Astrocyte (in vitro differentiated cells and primary cell): Measurements from ENCODE around the gene HOXA11. TPM values are rescaled to one million over a fixed set of nuclear protein-coding genes. Genes with fewer than 3 reads are reported as not detected.

Experiments used
- DNase-seq: peaks from one replicate; pipeline ENCODE4 v3.0.0-alpha.2; 2010; ENCODE audit warnings: low read depth
- FAIRE-seq: peaks from 2 replicates; lab custom pipeline; 2011; peaks lifted over from hg19 to GRCh38; lab: Jason Lieb, UNC
- H2AFZ ChIP-seq: 2 replicates; pipeline ENCODE4 v1.6.0; 2012; ENCODE audit warnings: low read depth, low read length, inconsistent platforms
- H3K27ac ChIP-seq: 2 replicates; pipeline ENCODE4 v1.5.1; 2011; ENCODE audit warnings: low read depth, low read length, inconsistent platforms
- H3K27me3 ChIP-seq: 2 replicates; pipeline ENCODE4 v1.6.0; 2011; ENCODE audit warnings: low read length, inconsistent platforms; ENCODE audit not compliant: insufficient read depth
- H3K36me3 ChIP-seq: 2 replicates; pipeline ENCODE4 v1.5.1; 2011; ENCODE audit warnings: low read length, inconsistent platforms; ENCODE audit not compliant: insufficient read depth
- H3K4me1 ChIP-seq: 2 replicates; pipeline ENCODE4 v1.5.1; 2011; ENCODE audit warnings: low read length, inconsistent platforms; ENCODE audit not compliant: insufficient read depth
- H3K4me2 ChIP-seq: 2 replicates; pipeline ENCODE4 v1.6.0; 2012; ENCODE audit warnings: low read length, inconsistent platforms
- H3K4me3 ChIP-seq: 2 replicates; pipeline ENCODE4 v1.5.1; 2011; ENCODE audit warnings: low read depth, mild to moderate bottlenecking, low read length, inconsistent platforms; ENCODE audit not compliant: insufficient read depth
- H3K79me2 ChIP-seq: 2 replicates; pipeline ENCODE4 v1.6.0; 2012; ENCODE audit warnings: mild to moderate bottlenecking, low read length, inconsistent platforms; ENCODE audit not compliant: insufficient read depth
- H3K9ac ChIP-seq: 2 replicates; pipeline ENCODE4 v1.6.0; 2012; ENCODE audit warnings: mild to moderate bottlenecking, low read length, inconsistent platforms
- H3K9me3 ChIP-seq: 2 replicates; pipeline ENCODE4 v1.5.1; 2012; ENCODE audit warnings: low read depth, mild to moderate bottlenecking, low read length, inconsistent platforms; ENCODE audit not compliant: insufficient read depth
- H4K20me1 ChIP-seq: 2 replicates; pipeline ENCODE4 v1.6.0; 2012; ENCODE audit warnings: low read length, inconsistent platforms; ENCODE audit not compliant: insufficient read depth
- H3K27ac Mint-ChIP-seq: one replicate; pipeline ENCODE4 v1.8.0; 2021; ENCODE audit warnings: mild to moderate bottlenecking, mixed read lengths; ENCODE audit not compliant: unreplicated experiment
- H3K27me3 Mint-ChIP-seq: one replicate; pipeline ENCODE4 v1.8.0; 2021; ENCODE audit warnings: low read depth, mixed read lengths; ENCODE audit not compliant: unreplicated experiment
- H3K36me3 Mint-ChIP-seq: one replicate; pipeline ENCODE4 v1.8.0; 2021; ENCODE audit warnings: low read depth, mixed read lengths; ENCODE audit not compliant: unreplicated experiment
- H3K4me1 Mint-ChIP-seq: one replicate; pipeline ENCODE4 v1.8.0; 2021; ENCODE audit warnings: low read depth, mixed read lengths; ENCODE audit not compliant: unreplicated experiment
- H3K4me3 Mint-ChIP-seq: one replicate; pipeline ENCODE4 v1.8.0; 2021; ENCODE audit warnings: mild to moderate bottlenecking, moderate library complexity, mixed read lengths; ENCODE audit not compliant: unreplicated experiment
- H3K9me3 Mint-ChIP-seq: one replicate; pipeline ENCODE4 v1.8.0; 2021; ENCODE audit warnings: mild to moderate bottlenecking, mixed read lengths; ENCODE audit not compliant: unreplicated experiment
- EZH2 ChIP-seq: IDR thresholded peaks from 2 replicates; pipeline ENCODE4 v1.6.1; 2012; ENCODE audit warnings: mild to moderate bottlenecking, low read length, inconsistent platforms; ENCODE audit not compliant: insufficient read depth
- total RNA-seq: library from RNA; stranded (reverse); gene quantifications from 2 replicates; pipeline ENCODE4 v1.2.1, GENCODE V29; 2021
- TF ChIP-seq, protein P1 (sequence below): IDR thresholded peaks from 2 replicates; pipeline ENCODE4 v1.5.1; 2011; ENCODE audit warnings: low read depth, mild to moderate bottlenecking, inconsistent platforms, low read length, moderate library complexity; ENCODE audit not compliant: insufficient read depth

The HOXA11 gene
- total RNA-seq, 1 donor from 2014 or later = not detected

DNA sequence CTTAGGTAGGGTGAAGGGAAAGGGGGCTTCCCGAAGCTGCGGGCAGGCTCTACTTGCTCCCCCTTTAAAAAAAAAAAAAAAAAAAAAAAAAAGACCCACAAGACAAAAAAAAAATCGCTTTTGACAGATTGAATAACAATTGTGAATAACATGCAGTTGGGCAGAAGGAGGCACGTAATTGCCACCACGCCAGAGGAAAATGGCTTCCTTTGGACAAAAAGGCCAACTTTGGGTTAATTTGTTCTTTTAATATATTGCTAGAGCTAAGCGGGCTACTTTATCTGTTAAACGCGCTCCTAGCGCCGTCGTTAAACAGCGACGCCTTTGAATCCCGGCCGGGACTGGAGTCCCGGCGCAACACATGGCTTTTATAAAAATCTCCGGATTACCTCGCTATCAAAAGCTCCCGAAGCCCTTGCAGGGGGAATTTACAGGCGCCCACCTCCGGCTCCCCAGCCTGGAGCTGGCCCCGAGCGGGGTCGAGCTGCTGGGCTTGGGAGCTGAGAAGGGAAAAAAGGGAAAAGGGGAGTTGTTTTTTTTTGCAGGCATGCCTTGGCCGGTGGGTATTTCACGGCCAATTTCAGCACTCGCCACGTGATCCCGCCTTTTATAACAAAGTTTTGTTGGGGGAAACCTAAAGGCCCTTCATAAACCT lies 1.2 kb downstream of the HOXA11 start:
- FAIRE-seq = no peak
- Histone ChIP-seq H3K4me2 (peak overlapping the region; percentile 75), H3K9ac (no peak overlapping the region)

DNA sequence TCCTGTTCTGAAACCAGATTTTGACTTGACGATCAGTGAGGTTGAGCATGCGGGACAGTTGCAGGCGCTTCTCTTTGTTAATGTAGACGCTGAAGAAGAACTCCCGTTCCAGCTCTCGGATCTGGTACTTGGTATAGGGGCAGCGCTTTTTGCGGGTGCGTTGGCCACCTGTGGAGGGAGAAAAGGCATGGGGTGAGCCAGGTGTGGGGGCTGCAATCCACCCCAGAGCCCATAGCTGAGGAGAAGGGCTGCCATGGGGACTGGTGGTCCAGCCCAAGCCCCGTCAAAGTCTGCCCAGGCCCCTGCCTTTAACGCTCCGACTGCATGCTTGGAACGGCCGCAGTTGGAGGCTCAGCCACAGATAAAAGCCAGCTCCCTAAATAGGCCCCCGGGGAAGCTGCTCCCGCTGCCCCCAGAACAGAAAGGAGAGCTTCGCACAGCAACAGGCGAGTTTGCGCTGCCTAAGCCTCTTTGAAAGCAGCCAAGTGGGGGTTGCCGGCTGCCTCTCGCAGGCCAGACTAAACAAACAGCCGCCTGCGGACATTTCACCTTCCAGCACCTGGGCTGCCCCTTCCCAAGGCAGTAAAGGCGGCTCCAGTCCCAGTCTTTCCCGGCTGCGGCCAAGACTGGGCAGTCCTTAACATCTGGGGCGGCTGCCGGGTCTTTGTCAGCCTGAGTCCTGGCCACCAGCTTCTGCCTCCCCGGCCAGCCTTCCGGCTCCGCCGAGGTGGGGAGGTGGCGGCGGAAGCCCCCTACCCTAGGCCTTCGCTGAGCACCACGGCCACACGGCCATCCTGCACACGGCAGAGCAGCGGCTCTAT lies 2.0 kb downstream of the HOXA11 start:
- no peaks in the 10 kb centered on the region for H3K79me2 ChIP-seq
- TF ChIP-seq EZH2 = peak; percentile 77
- TF ChIP-seq, protein P1, sequence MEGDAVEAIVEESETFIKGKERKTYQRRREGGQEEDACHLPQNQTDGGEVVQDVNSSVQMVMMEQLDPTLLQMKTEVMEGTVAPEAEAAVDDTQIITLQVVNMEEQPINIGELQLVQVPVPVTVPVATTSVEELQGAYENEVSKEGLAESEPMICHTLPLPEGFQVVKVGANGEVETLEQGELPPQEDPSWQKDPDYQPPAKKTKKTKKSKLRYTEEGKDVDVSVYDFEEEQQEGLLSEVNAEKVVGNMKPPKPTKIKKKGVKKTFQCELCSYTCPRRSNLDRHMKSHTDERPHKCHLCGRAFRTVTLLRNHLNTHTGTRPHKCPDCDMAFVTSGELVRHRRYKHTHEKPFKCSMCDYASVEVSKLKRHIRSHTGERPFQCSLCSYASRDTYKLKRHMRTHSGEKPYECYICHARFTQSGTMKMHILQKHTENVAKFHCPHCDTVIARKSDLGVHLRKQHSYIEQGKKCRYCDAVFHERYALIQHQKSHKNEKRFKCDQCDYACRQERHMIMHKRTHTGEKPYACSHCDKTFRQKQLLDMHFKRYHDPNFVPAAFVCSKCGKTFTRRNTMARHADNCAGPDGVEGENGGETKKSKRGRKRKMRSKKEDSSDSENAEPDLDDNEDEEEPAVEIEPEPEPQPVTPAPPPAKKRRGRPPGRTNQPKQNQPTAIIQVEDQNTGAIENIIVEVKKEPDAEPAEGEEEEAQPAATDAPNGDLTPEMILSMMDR = no peak
- peaks cover 7% of the 10 kb centered on the region for H3K4me1 ChIP-seq
- FAIRE-seq (no peak), DNase-seq (no peak)
- no peak overlapping the region for H3K4me3 ChIP-seq
- Mint-ChIP-seq H3K4me1 (no peaks in the 10 kb centered on the region), H3K9me3 (peaks cover 32% of the 10 kb centered on the region), H3K36me3 (peaks cover 2% of the 10 kb centered on the region), H3K27ac (no peak overlapping the region), H3K27me3 (peaks cover 88% of the 10 kb centered on the region), H3K4me3 (no peak overlapping the region)
- peaks cover 97% of the 10 kb centered on the region for H3K27me3 ChIP-seq
- H3K9me3 ChIP-seq = peaks cover 3% of the 10 kb centered on the region
- no peak overlapping the region for H3K27ac ChIP-seq
- H3K36me3 ChIP-seq = no peaks in the 10 kb centered on the region
- peaks cover 13% of the 10 kb centered on the region for H4K20me1 ChIP-seq
- H3K9ac ChIP-seq = no peak overlapping the region
- H2AFZ ChIP-seq = no peak overlapping the region
- no peak overlapping the region for H3K4me2 ChIP-seq

More for the DNA sequence above, 1.2 kb downstream of the HOXA11 start:
- Histone ChIP-seq H2AFZ (no peak overlapping the region), H4K20me1 (peaks cover 13% of the 10 kb centered on the region), H3K4me3 (peak overlapping the region; percentile 36), H3K79me2 (no peaks in the 10 kb centered on the region), H3K27me3 (peaks cover 97% of the 10 kb centered on the region), H3K4me1 (peaks cover 7% of the 10 kb centered on the region), H3K27ac (no peak overlapping the region), H3K9me3 (peaks cover 4% of the 10 kb centered on the region), H3K36me3 (no peaks in the 10 kb centered on the region)
- Mint-ChIP-seq H3K27ac (peak overlapping the region; percentile 58), H3K36me3 (peaks cover 2% of the 10 kb centered on the region), H3K9me3 (peaks cover 30% of the 10 kb centered on the region), H3K4me3 (peak overlapping the region; percentile 40), H3K27me3 (peaks cover 88% of the 10 kb centered on the region), H3K4me1 (no peaks in the 10 kb centered on the region)
- no peak for DNase-seq
- TF ChIP-seq, protein P1 = no peak
- no peak for TF ChIP-seq EZH2
